COLO668 (cell line): ENCODE data around the gene DCST2.
"Not testable (repeated sequence)": the region's sequence is repeated elsewhere in the genome, so short reads cannot be mapped to it uniquely, and the experiment has no call there.

ENCODE experiments used
- DNase-seq: peaks from one replicate; lab custom pipeline; 2025; ENCODE audit not compliant: unreplicated experiment; lab: John Stamatoyannopoulos, UW

DCST2 gene

GRCh38 chr1:154982897-154983648 is 50.5 kb downstream of the DCST2 start, which contains the start of gene FLAD1:
Gene FLAD1, plus strand, starts transcription at chr1:154983344. Its CDS starts 351 bp downstream, at chr1:154983695.
- peak; percentile 99 for DNase-seq

- DNase-seq: no peak
Measured at GRCh38 chr1:154982341-154982740, 51.2 kb downstream of the DCST2 start.

- no peak for DNase-seq
Measured at GRCh38 chr1:154978360-154978759, 55.2 kb downstream of the DCST2 start.

- not testable (repeated sequence) for DNase-seq
Measured at GRCh38 chr1:154977762-154978161, 55.8 kb downstream of the DCST2 start.

- DNase-seq: peak; percentile 37
Measured at GRCh38 chr1:154975409-154976059, 58.0 kb downstream of the DCST2 start.

GRCh38 chr1:154974808-154975408 is 58.7 kb downstream of the DCST2 start:
- peak; percentile 97 for DNase-seq

GRCh38 chr1:154974102-154974807 is 59.3 kb downstream of the DCST2 start, which contains the start of gene CKS1B:
Gene CKS1B, plus strand, starts transcription at chr1:154974681. Its CDS starts 65 bp downstream, at chr1:154974746.
- DNase-seq: peak; percentile 98

GRCh38 chr1:154973344-154974101 is 60.1 kb downstream of the DCST2 start:
- peak; percentile 95 for DNase-seq

- DNase-seq: no peak
Measured at GRCh38 chr1:154972517-154973343, 60.9 kb downstream of the DCST2 start.

- DNase-seq: no peak
Measured at GRCh38 chr1:154972213-154972516, 61.4 kb downstream of the DCST2 start.

- DNase-seq: no peak
Measured at GRCh38 chr1:154971341-154971998, 62.1 kb downstream of the DCST2 start.

GRCh38 chr1:154970631-154971340 is 62.8 kb downstream of the DCST2 start, which contains the start of gene SHC1:
Gene SHC1, minus strand, starts transcription at chr1:154970747. Its CDS starts 221 bp downstream, at chr1:154970526.
- peak; percentile 71 for DNase-seq

- no peak for DNase-seq
Measured at GRCh38 chr1:154969860-154970452, 63.6 kb downstream of the DCST2 start.

- no peak for DNase-seq
Measured at GRCh38 chr1:154969246-154969645, 64.3 kb downstream of the DCST2 start.

GRCh38 chr1:154968731-154969130 is 64.8 kb downstream of the DCST2 start:
- DNase-seq: no peak
